K562 (cell line): ENCODE data around the gene KLK11. TPM values are rescaled to one million over a fixed set of nuclear protein-coding genes. Genes with fewer than 3 reads are reported as not detected.

ENCODE experiments used
- ATAC-seq: fragments of 200-7000 bp; cut with Tn5 transposase; 3 replicates; pipeline ENCODE4 v1.9.1; 2020; ENCODE audit warnings: moderate library complexity
- BruUV-seq: library from RNA; stranded (reverse); fragments of 400-500 nt; replicated peaks from 2 replicates; lab custom pipeline; 2021; lab: Mats Ljungman, UMichigan
- CTCF ChIA-PET: fragments of 300-600 bp; formaldehyde crosslinking; extraction: SDS; loops from one replicate; lab custom pipeline; 2021; ENCODE audit warnings: low intra/inter-chr PET ratio; lab: Yijun Ruan, JAX
- POLR2A ChIA-PET: fragments of 300-600, 350-650 bp; sonication (Branson Sonifier 250); formaldehyde crosslinking; extraction: SDS; loops from one replicate; lab custom pipeline; 2021; ENCODE audit warnings: antibody characterized with exemption, inconsistent platforms; lab: Yijun Ruan, JAX
- DNase-seq, 4 experiments: peaks; one replicate each; pipeline versions ENCODE4 v3.0.0 to v3.0.0-alpha.2; 2011 to 2018; ENCODE audit warnings: low spot score in 3 of 4, mixed read lengths in 3 of 4; ENCODE audit errors: extremely low read depth in 1 of 4
- FAIRE-seq: peaks from 2 replicates; lab custom pipeline; 2011; peaks lifted over from hg19 to GRCh38; lab: Jason Lieb, UNC
- H2AFZ ChIP-seq: 2 replicates; pipeline ENCODE4 v1.6.0; 2011; ENCODE audit warnings: low read depth, low read length, control low read depth, inconsistent platforms
- H3K27ac ChIP-seq: fragments of 200-600 bp; 3 replicates; pipeline ENCODE4 v1.8.0; 2011; ENCODE audit warnings: low read depth, mild to moderate bottlenecking, control low read depth, inconsistent platforms, low read length, moderate library complexity, mixed read lengths; ENCODE audit errors: extremely low read depth
- H3K27me3 ChIP-seq, 2 experiments: fragments of 300-600 bp in 1 of 2; 2 replicates in 1 of 2; 3 replicates in 1 of 2; pipeline versions ENCODE4 v1.6.0 to v1.8.0; 2011; ENCODE audit warnings: inconsistent platforms in 2 of 2, low read length in 2 of 2, mild to moderate bottlenecking in 1 of 2, mixed read lengths in 1 of 2, moderate library complexity in 1 of 2; ENCODE audit not compliant: control insufficient read depth in 2 of 2, insufficient read depth in 2 of 2
- H3K36me3 ChIP-seq: fragments of 300-600 bp; 3 replicates; pipeline ENCODE4 v1.8.0; 2011; ENCODE audit warnings: mild to moderate bottlenecking, low read length, inconsistent platforms; ENCODE audit not compliant: control insufficient read depth, insufficient read depth
- H3K4me1 ChIP-seq, 2 experiments: fragments of 200-600 bp in 1 of 2; replicated peaks in 1 of 2; 2 replicates in 1 of 2; 3 replicates in 1 of 2; pipeline versions ENCODE4 v1.5.1 to v1.8.0; 2011; ENCODE audit warnings: inconsistent platforms in 2 of 2, low read length in 2 of 2, mild to moderate bottlenecking in 1 of 2, mixed read lengths in 1 of 2, moderate library complexity in 1 of 2; ENCODE audit not compliant: control insufficient read depth in 2 of 2, insufficient read depth in 2 of 2
- H3K4me2 ChIP-seq: 2 replicates; pipeline ENCODE4 v1.6.1; 2011; ENCODE audit warnings: low read length, control low read depth, inconsistent platforms, mixed read lengths; ENCODE audit not compliant: insufficient read depth
- H3K4me3 ChIP-seq: fragments of 200-600 bp; sonication (generic), shearing (Covaris generic); 2 replicates; pipeline ENCODE4 v1.5.1; 2016; ENCODE audit warnings: control low read depth, inconsistent platforms
- H3K79me2 ChIP-seq: fragments of 200-600 bp; 3 replicates; pipeline ENCODE4 v1.8.0; 2011; ENCODE audit warnings: low read length, inconsistent platforms; ENCODE audit not compliant: control insufficient read depth, insufficient read depth
- H3K9ac ChIP-seq, 2 experiments: 2 replicates each; pipeline versions ENCODE4 v1.6.0 to v1.6.1; 2011; ENCODE audit warnings: low read depth in 2 of 2, low read length in 2 of 2, control low read depth in 1 of 2, inconsistent platforms in 1 of 2, mild to moderate bottlenecking in 1 of 2, mixed read lengths in 1 of 2; ENCODE audit not compliant: insufficient read depth in 1 of 2
- H3K9me1 ChIP-seq: one replicate; pipeline ENCODE4 v1.6.0; 2011; ENCODE audit warnings: inconsistent platforms, mild to moderate bottlenecking, low read length, moderate library complexity; ENCODE audit not compliant: control insufficient read depth, insufficient read depth
- H3K9me3 ChIP-seq: replicated peaks from 2 replicates; pipeline ENCODE4 v1.5.1; 2011; ENCODE audit warnings: low read depth, low read length, inconsistent platforms; ENCODE audit not compliant: control insufficient read depth, insufficient read depth
- H4K20me1 ChIP-seq: replicated peaks from 2 replicates; pipeline ENCODE4 v1.6.1; 2011; ENCODE audit warnings: low read length, inconsistent platforms, mixed read lengths; ENCODE audit not compliant: control insufficient read depth, insufficient read depth
- HES1 ChIP-seq: fragments of 450-650 bp; IDR thresholded peaks from 2 replicates; pipeline ENCODE4 v1.6.1; 2016; ENCODE audit warnings: low read depth, mild to moderate bottlenecking, moderate library complexity
- KDM1A ChIP-seq, 2 experiments: fragments of 450-650 bp; IDR thresholded peaks; 2 replicates each; pipeline ENCODE4 v1.6.1; 2016; ENCODE audit warnings: mild to moderate bottlenecking in 2 of 2
- LARP7 ChIP-seq: fragments of 450-650 bp; IDR thresholded peaks from 2 replicates; pipeline ENCODE4 v1.6.1; 2016
- NR2C1 ChIP-seq, 2 experiments: fragments of 450-650 bp; IDR thresholded peaks; 2 replicates each; pipeline ENCODE4 v1.6.1; 2017; ENCODE audit warnings: mild to moderate bottlenecking in 2 of 2, antibody characterized with exemption in 1 of 2, inconsistent platforms in 1 of 2, missing compliant biosample characterization in 1 of 2, missing genetic modification characterization in 1 of 2
- NR2C2 ChIP-seq, 2 experiments: fragments of 200-800 bp in 1 of 2; sonication (Bioruptor generic) in 1 of 2; sonication (generic) in 1 of 2; formaldehyde crosslinking in 1 of 2; IDR thresholded peaks; 2 replicates each; pipeline versions ENCODE4 v1.6.1 to v1.8.0; 2016 to 2022; ENCODE audit warnings: mild to moderate bottlenecking in 1 of 2, missing compliant biosample characterization in 1 of 2, missing genetic modification characterization in 1 of 2, missing genetic modification reagents in 1 of 2
- PHB2 ChIP-seq: fragments of 450-650 bp; IDR thresholded peaks from 2 replicates; pipeline ENCODE4 v1.6.1; 2017; ENCODE audit warnings: low read depth
- TCF15 ChIP-seq: fragments of 250-450 bp; sonication (Bioruptor Pico); IDR thresholded peaks from 2 replicates; pipeline ENCODE4 v1.8.0; 2022; ENCODE audit warnings: moderate library complexity, mild to moderate bottlenecking, inconsistent platforms
- ZFX ChIP-seq: sonication (generic); formaldehyde crosslinking; IDR thresholded peaks from 2 replicates; pipeline ENCODE4 v1.8.0; 2022; ENCODE audit warnings: mild to moderate bottlenecking, missing genetic modification reagents, moderate library complexity
- WGBS: fragments of 100-300 bp; shearing (Covaris generic); methylation state at CpG from one replicate; pipeline ENCODE4 v1.1.6; 2016; ENCODE audit warnings: low coverage, mixed read lengths; ENCODE audit not compliant: insufficient coverage; ENCODE audit errors: missing lambda C conversion rate; 5-methylcytosine and 5-hydroxymethylcytosine counted together
- in situ Hi-C: fragments of 300-500 bp; cut with MboI; formaldehyde crosslinking; loops from 4 replicates; pipeline ENCODE4 v1.15.0; 2018; ENCODE audit warnings: inconsistent platforms, mixed read lengths
- intact Hi-C: fragments of 100-400 bp; cut with micrococcal nuclease; formaldehyde crosslinking; loops from 2 replicates; pipeline ENCODE4 v1.14.2; 2022
- polyA plus RNA-seq, 8 experiments: library from polyadenylated mRNA; depleted of rRNA in 4 of 8; stranded (reverse) in 5 of 8; unstranded in 3 of 8; fragments of >200 nt; fragmentation: Nextera tagmentation in 2 of 8; fragmentation: Illumina TruSeq in 1 of 8; extraction: Ambion mirVana in 2 of 8; extraction: Trizol in 1 of 8; gene quantifications; 2 replicates each; pipeline versions ENCODE4 v1.2.1 to v1.2.3, GENCODE V29; 2011 to 2014; ENCODE audit warnings: inconsistent platforms in 1 of 8, missing spikeins in 1 of 8
- total RNA-seq, 7 experiments: library from RNA; depleted of rRNA in 6 of 7; stranded (reverse); fragments of >200 nt in 6 of 7; fragmentation: Illumina TruSeq in 2 of 7; extraction: Trizol in 2 of 7; gene quantifications; 2 replicates each; pipeline versions ENCODE4 v1.2.1 to v1.2.3, GENCODE V29; 2011 to 2021; ENCODE audit warnings: low replicate concordance in 1 of 7
- TF ChIP-seq, protein P1 (sequence below), 2 experiments: fragments of 450-650 bp in 1 of 2; sonication (generic) in 1 of 2; formaldehyde crosslinking; conservative IDR thresholded peaks; 2 replicates each; pipeline versions ENCODE4 v1.4.0 to v1.8.1; 2020 to 2022; ENCODE audit warnings: mild to moderate bottlenecking in 1 of 2, missing genetic modification reagents in 1 of 2

Gene KLK11
- total and polyA plus RNA-seq, 9 of the 15 experiments (the other 6 are each of a cell fraction or from before 2014, with no cell fraction given) = not detected

GRCh38 chr19:51031220-51031879, 4.9 kb upstream of the KLK11 start:
- FAIRE-seq = no peak
- Histone ChIP-seq H3K9ac (no peak overlapping the region), H3K9me1 (peaks cover 2% of the 10 kb centered on the region), H3K36me3 (no peaks in the 10 kb centered on the region), H3K4me1 (peaks cover 0 to 9% of the 10 kb centered on the region in 2 experiments; a peak in 2 of 5 replicates), H3K4me2 (no peak overlapping the region), H2AFZ (no peak overlapping the region), H3K4me3 (no peak overlapping the region), H4K20me1 (no peaks in the 10 kb centered on the region), H3K9me3 (no peaks in the 10 kb centered on the region), H3K27me3 (peaks cover 12 to 51% of the 10 kb centered on the region in 2 experiments), H3K27ac (no peak overlapping the region), H3K79me2 (no peaks in the 10 kb centered on the region)
- ChIA-PET CTCF (no interaction called here), POLR2A (no interaction called here)
- in situ Hi-C loops (no loop called here), intact Hi-C loops (no loop called here)
- no peak for DNase-seq
- TF ChIP-seq NR2C2 (CRISPR knock-in tag; IDR thresholded peaks at IDR 0.05) (peak; percentile 60; the same call in 1 of the 2 replicates), NR2C2 (tag; IDR thresholded peaks at IDR 0.05) (peak; percentile 64), NR2C1 (IDR thresholded peaks at IDR 0.05) (peak; percentile 88), NR2C1 (tag; IDR thresholded peaks at IDR 0.05) (peak; percentile 77), KDM1A (IDR thresholded peaks at IDR 0.05) (peak; percentile 64 to 69; a peak in 3 of 4 replicates), PHB2 (no peak), LARP7 (no peak)
- BruUV-seq = no TSS peak
- ATAC-seq = no peak
- WGBS = 17% methylated on average over 7 of the region's 7 CpGs

DNA sequence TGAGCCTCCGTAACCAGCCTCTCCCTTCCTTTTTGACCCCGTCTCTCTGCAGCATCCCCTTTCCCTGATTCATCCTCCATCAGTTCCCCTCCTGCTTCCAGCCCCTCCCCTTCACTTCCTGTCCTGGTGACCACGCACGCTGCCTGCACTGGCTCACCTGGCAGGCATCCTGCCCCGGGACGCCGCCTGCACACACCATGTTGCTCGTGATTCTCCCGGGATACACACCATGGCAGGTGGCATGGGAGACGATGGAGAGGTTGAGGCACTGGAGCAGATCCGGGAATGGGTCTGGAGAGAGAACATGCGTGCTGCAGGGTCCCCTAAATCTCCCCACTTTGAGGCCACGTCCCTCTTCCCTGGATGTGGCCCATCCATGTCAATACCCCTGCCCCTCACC, 4.2 kb upstream of the KLK11 start:
- H3K79me2 ChIP-seq = no peaks in the 10 kb centered on the region
- no peak overlapping the region for H2AFZ ChIP-seq
- H3K4me2 ChIP-seq = no peak overlapping the region
- no peaks in the 10 kb centered on the region for H4K20me1 ChIP-seq
- BruUV-seq = no TSS peak
- in situ Hi-C loops (no loop called here), intact Hi-C loops (no loop called here)
- peaks cover 2% of the 10 kb centered on the region for H3K9me1 ChIP-seq
- no peak overlapping the region for H3K4me3 ChIP-seq
- H3K27ac ChIP-seq = no peak overlapping the region
- H3K4me1 ChIP-seq = peaks cover 0 to 14% of the 10 kb centered on the region in 2 experiments; a peak in 2 of 5 replicates
- no peak overlapping the region for H3K9ac ChIP-seq
- H3K27me3 ChIP-seq = peaks cover 15 to 58% of the 10 kb centered on the region in 2 experiments
- FAIRE-seq (no peak), DNase-seq (no peak), ATAC-seq (no peak)
- WGBS = 5% methylated on average over 12 of the region's 13 CpGs
- no peaks in the 10 kb centered on the region for H3K9me3 ChIP-seq
- no peaks in the 10 kb centered on the region for H3K36me3 ChIP-seq
- POLR2A ChIA-PET = no interaction called here
- CTCF ChIA-PET = no interaction called here
- TF ChIP-seq HES1 = no peak
- no peak for TF ChIP-seq TCF15 (CRISPR knock-in tag)
- no peak for TF ChIP-seq ZFX
- TF ChIP-seq, protein P1, sequence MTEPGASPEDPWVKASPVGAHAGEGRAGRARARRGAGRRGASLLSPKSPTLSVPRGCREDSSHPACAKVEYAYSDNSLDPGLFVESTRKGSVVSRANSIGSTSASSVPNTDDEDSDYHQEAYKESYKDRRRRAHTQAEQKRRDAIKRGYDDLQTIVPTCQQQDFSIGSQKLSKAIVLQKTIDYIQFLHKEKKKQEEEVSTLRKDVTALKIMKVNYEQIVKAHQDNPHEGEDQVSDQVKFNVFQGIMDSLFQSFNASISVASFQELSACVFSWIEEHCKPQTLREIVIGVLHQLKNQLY (CRISPR knock-in tag; conservative IDR thresholded peaks at IDR 0.05) = no peak
